Neural crest cell (in vitro differentiated cells): ENCODE data around the gene RFX5. TPM values are rescaled to one million over a fixed set of nuclear protein-coding genes. Genes with fewer than 3 reads are reported as not detected.

Source experiments
- DNase-seq: peaks from one replicate; pipeline ENCODE4 v3.0.0; 2021; ENCODE audit warnings: low read depth, mixed read lengths, low spot score
- H3K27ac Mint-ChIP-seq: one replicate; pipeline ENCODE4 v1.8.0; 2021; ENCODE audit warnings: mild to moderate bottlenecking, mixed read lengths; ENCODE audit not compliant: unreplicated experiment
- H3K27me3 Mint-ChIP-seq: 2 replicates; pipeline ENCODE4 v1.8.0; 2021; ENCODE audit warnings: low read depth, mild to moderate bottlenecking, mixed read lengths
- H3K36me3 Mint-ChIP-seq: 2 replicates; pipeline ENCODE4 v1.8.0; 2021; ENCODE audit warnings: low read depth, mild to moderate bottlenecking, mixed read lengths
- H3K4me1 Mint-ChIP-seq: 2 replicates; pipeline ENCODE4 v1.8.0; 2021; ENCODE audit warnings: mixed read lengths
- H3K4me3 Mint-ChIP-seq: one replicate; pipeline ENCODE4 v1.8.0; 2021; ENCODE audit warnings: mild to moderate bottlenecking, mixed read lengths
- H3K9me3 Mint-ChIP-seq: 2 replicates; pipeline ENCODE4 v1.8.0; 2021; ENCODE audit warnings: mixed read lengths
- total RNA-seq: library from RNA; stranded (reverse); gene quantifications from 2 replicates; pipeline ENCODE4 v1.2.1, GENCODE V29; 2021
- TF ChIP-seq, protein P1 (sequence below): fragments of 200-600 bp; sonication (generic); conservative IDR thresholded peaks from 2 replicates; pipeline ENCODE4 v1.5.0; 2021; ENCODE audit warnings: antibody characterized with exemption, mild to moderate bottlenecking

The RFX5 gene
- total RNA-seq, 1 donor from 2014 or later, result 71.3 TPM

DNA sequence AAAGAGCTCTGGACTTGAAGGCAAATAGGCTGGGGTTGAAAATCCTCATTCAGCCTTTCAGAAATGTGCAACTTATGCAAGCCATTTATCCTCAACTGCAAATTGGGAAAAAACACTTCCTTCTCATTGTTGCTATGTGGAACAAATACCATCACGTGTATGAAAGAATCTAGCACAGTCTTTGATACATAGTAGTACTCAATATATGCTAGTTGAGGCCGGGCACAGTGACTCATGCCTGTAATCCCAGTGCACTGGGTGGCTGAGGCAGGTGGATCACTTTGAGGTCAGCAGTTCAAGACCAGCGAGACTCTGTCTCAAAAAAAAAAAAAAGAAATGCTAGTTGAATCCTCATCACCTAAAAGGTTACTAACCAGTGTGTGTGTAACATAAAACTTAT lies 28.1 kb downstream of the RFX5 start:
- Mint-ChIP-seq H3K9me3 (no peaks in the 10 kb centered on the region), H3K27ac (no peak overlapping the region), H3K27me3 (no peaks in the 10 kb centered on the region), H3K4me3 (no peak overlapping the region), H3K4me1 (peaks cover 7% of the 10 kb centered on the region), H3K36me3 (peaks cover 2% of the 10 kb centered on the region)
- TF ChIP-seq, protein P1, sequence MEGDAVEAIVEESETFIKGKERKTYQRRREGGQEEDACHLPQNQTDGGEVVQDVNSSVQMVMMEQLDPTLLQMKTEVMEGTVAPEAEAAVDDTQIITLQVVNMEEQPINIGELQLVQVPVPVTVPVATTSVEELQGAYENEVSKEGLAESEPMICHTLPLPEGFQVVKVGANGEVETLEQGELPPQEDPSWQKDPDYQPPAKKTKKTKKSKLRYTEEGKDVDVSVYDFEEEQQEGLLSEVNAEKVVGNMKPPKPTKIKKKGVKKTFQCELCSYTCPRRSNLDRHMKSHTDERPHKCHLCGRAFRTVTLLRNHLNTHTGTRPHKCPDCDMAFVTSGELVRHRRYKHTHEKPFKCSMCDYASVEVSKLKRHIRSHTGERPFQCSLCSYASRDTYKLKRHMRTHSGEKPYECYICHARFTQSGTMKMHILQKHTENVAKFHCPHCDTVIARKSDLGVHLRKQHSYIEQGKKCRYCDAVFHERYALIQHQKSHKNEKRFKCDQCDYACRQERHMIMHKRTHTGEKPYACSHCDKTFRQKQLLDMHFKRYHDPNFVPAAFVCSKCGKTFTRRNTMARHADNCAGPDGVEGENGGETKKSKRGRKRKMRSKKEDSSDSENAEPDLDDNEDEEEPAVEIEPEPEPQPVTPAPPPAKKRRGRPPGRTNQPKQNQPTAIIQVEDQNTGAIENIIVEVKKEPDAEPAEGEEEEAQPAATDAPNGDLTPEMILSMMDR, result no peak
- DNase-seq, result no peak

DNA sequence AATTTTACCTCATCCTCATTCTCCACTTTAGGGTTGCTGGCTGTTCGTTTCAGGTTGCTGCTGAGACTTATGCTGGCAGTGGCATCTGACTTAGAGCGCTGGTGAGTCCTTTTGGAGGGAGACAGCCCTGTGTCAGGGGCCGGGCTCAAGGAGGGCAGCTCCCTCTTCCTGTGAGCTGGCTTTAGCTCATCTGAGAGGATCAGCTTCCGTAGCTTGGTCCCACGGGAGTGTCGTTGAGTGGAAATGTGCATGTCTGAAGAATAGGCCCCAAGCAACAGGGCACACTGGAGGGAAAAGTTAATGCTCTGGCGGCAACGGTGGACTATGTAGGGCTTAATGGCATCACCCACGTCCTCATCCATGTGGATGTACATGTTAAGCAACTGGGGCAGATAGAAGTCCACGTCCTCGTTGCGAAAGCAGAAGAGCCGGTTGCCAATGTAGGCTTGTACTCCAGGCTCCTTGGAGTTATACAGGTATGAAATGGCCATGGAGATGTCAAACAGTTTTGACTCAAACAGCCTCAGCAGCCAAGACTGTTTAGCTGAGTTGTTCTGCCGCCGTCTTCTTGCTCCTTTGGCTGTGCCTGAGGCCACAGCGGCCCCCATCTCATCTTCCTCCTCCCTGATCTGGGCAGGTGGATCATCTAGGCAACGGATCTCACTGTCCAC lies 31.4 kb downstream of the RFX5 start:
- peaks cover 13% of the 10 kb centered on the region for H3K4me1 Mint-ChIP-seq
- H3K27me3 Mint-ChIP-seq, result no peaks in the 10 kb centered on the region
- H3K4me3 Mint-ChIP-seq, result no peak overlapping the region
- DNase-seq, result no peak
- peaks cover 7% of the 10 kb centered on the region for H3K36me3 Mint-ChIP-seq
- H3K27ac Mint-ChIP-seq, result no peak overlapping the region
- no peaks in the 10 kb centered on the region for H3K9me3 Mint-ChIP-seq
- TF ChIP-seq, protein P1, result no peak

DNA sequence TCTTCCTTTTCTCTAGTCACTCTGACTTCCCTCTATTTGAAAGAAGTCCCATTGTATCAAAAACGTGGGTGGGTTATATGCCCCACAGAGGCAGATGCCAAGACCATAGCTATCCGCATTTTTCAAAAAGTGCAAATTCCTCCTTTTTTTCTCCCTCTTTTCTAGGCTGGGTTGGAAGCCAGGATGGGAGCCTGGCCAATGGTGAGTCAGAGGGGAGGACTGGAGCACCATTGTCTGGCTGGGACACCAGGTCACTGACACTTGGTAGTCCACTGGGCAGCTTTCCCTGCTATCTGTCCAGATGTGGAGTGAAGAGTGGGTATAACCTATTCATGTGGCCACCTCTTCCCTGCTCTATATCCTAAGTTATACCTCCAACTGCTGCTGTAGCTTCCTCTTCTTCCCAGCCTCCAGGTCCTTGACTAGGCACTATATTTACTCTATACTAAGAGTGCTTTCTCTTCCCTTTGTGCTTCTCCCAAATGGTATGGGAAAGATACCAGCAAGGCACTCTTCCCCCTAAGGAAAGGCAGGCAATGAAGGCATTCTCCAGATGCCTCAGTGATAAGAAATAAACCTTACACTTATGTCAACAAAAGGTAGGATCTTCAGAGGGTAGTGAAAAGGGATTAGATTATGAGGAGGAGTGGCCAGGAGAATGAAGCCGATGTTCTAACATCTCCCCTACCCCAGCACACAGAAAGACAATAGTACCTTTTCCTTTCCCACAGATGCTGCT lies 32.7 kb downstream of the RFX5 start:
- TF ChIP-seq, protein P1, result no peak
- Mint-ChIP-seq H3K36me3 (peaks cover 7% of the 10 kb centered on the region), H3K27me3 (no peaks in the 10 kb centered on the region), H3K4me1 (peaks cover 27% of the 10 kb centered on the region), H3K27ac (peak overlapping the region; percentile 53), H3K9me3 (no peaks in the 10 kb centered on the region), H3K4me3 (no peak overlapping the region)
- no peak for DNase-seq

DNA sequence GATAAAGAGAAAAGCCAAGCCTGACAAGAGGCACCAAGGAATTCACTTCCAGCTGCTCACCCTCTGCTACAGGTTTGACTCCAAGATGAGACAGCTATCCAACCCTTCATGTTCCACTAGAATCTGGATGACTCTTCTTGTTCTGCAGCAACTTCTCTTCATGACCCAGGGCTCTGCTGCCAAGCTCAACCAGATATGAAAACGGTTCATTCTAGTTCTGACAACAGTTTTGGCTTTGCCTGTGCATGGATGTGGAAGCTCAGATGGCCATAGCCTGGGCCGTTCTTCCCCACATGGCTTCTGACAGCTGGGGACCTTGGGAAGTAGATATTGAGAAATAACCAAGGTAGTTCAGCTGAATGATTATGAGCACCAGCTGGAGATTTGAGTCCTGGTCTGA lies 33.6 kb downstream of the RFX5 start:
- TF ChIP-seq, protein P1, result no peak
- Mint-ChIP-seq H3K27ac (no peak overlapping the region), H3K27me3 (no peaks in the 10 kb centered on the region), H3K9me3 (no peaks in the 10 kb centered on the region), H3K36me3 (peaks cover 7% of the 10 kb centered on the region), H3K4me1 (peaks cover 34% of the 10 kb centered on the region), H3K4me3 (no peak overlapping the region)
- no peak for DNase-seq

DNA sequence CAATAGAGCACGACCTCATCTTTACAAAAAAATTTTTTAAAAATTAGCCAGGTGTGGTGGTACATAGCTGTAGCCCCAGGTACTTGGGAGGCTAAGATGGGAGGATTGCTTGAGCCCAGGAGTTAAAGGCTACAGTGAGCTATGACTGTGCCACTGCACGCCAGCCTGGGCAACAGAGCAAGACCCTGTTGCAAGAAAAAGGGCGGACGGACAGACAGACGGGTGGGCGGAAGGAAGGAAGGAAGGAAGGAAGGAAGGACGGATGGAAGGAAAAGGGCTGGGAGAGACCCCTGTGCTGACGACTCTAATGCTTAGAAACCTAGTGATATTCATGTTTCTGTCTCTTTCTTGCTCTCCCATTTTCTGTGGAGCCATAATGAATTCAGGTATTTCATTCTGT lies 34.2 kb downstream of the RFX5 start:
- TF ChIP-seq, protein P1, result no peak
- no peaks in the 10 kb centered on the region for H3K9me3 Mint-ChIP-seq
- DNase-seq, result no peak
- H3K36me3 Mint-ChIP-seq, result peaks cover 7% of the 10 kb centered on the region
- H3K27ac Mint-ChIP-seq, result no peak overlapping the region
- no peaks in the 10 kb centered on the region for H3K27me3 Mint-ChIP-seq
- H3K4me3 Mint-ChIP-seq, result no peak overlapping the region
- peaks cover 34% of the 10 kb centered on the region for H3K4me1 Mint-ChIP-seq
